HG03039 (cell line): ENCODE measurements around the gene LRRN3.
"Not testable (repeated sequence)": the region's sequence is repeated elsewhere in the genome, so short reads cannot be mapped to it uniquely, and the experiment has no call there.

Experiments used
- ATAC-seq: cut with Tn5 transposase; IDR thresholded peaks from one replicate; pipeline ENCODE4 v1.9.1; 2021; ENCODE audit warnings: mild to moderate bottlenecking, moderate library complexity; ENCODE audit not compliant: unreplicated experiment

Gene LRRN3

GRCh38 chr7:111090846-111091245, at the start of gene LRRN3:
Gene LRRN3, plus strand, starts transcription at chr7:111091127. Its CDS starts 31,646 bp downstream, at chr7:111122773.
- ATAC-seq = no peak

- ATAC-seq = no peak
These were observed 49.4 kb upstream of the LRRN3 start for GRCh38 chr7:111041577-111041976.

- ATAC-seq = no peak
These were observed 48.1 kb upstream of the LRRN3 start for GRCh38 chr7:111042842-111043241.

- no peak for ATAC-seq
These were observed 47.4 kb upstream of the LRRN3 start for GRCh38 chr7:111043561-111043960.

GRCh38 chr7:111045449-111045848, 45.5 kb upstream of the LRRN3 start:
- ATAC-seq = no peak

GRCh38 chr7:111047595-111047994, 43.3 kb upstream of the LRRN3 start:
- ATAC-seq = no peak

GRCh38 chr7:111049971-111050680, 40.8 kb upstream of the LRRN3 start:
- ATAC-seq = no peak

GRCh38 chr7:111050875-111051416, 40.0 kb upstream of the LRRN3 start:
- ATAC-seq = no peak

- ATAC-seq = no peak
These were observed 39.1 kb upstream of the LRRN3 start for GRCh38 chr7:111051832-111052231.

- no peak for ATAC-seq
These were observed 37.9 kb upstream of the LRRN3 start for GRCh38 chr7:111053035-111053434.

- no peak for ATAC-seq
These were observed 34.6 kb upstream of the LRRN3 start for GRCh38 chr7:111056371-111056770.

- ATAC-seq = no peak
These were observed 33.9 kb upstream of the LRRN3 start for GRCh38 chr7:111057066-111057465.

GRCh38 chr7:111059833-111060232, 31.1 kb upstream of the LRRN3 start:
- no peak for ATAC-seq

- ATAC-seq = no peak
These were observed 27.8 kb upstream of the LRRN3 start for GRCh38 chr7:111063166-111063565.

GRCh38 chr7:111067251-111067650, 23.7 kb upstream of the LRRN3 start:
- no peak for ATAC-seq

- ATAC-seq = no peak
These were observed 23.2 kb upstream of the LRRN3 start for GRCh38 chr7:111067682-111068081.

- no peak for ATAC-seq
These were observed 22.3 kb upstream of the LRRN3 start for GRCh38 chr7:111068618-111069017.

- ATAC-seq = no peak
These were observed 19.4 kb upstream of the LRRN3 start for GRCh38 chr7:111071556-111071955.

GRCh38 chr7:111072658-111073057, 18.3 kb upstream of the LRRN3 start:
- not testable (repeated sequence) for ATAC-seq

- ATAC-seq = no peak
These were observed 16.7 kb upstream of the LRRN3 start for GRCh38 chr7:111074071-111074747.

- ATAC-seq = no peak
These were observed 16.2 kb upstream of the LRRN3 start for GRCh38 chr7:111074748-111075146.

- no peak for ATAC-seq
These were observed 15.4 kb upstream of the LRRN3 start for GRCh38 chr7:111075498-111075897.
